CD4-positive, alpha-beta T cell (primary cell): ENCODE measurements around the gene TAX1BP1. TPM values are rescaled to one million over a fixed set of nuclear protein-coding genes. Genes with fewer than 3 reads are reported as not detected.

ENCODE experiments used
- ATAC-seq: fragments of 200-7000 bp; cut with Tn5 transposase; one replicate; pipeline ENCODE4 v1.10.0; 2022; ENCODE audit warnings: mild to moderate bottlenecking; ENCODE audit not compliant: poor library complexity
- CTCF ChIA-PET: fragments of 350-600 bp; sonication (Branson Sonifier 250); formaldehyde crosslinking; loops from one replicate; lab custom pipeline; 2021; ENCODE audit warnings: antibody characterized with exemption, inconsistent platforms; lab: Charles Lee
- POLR2A ChIA-PET: fragments of 350-600 bp; sonication (Branson Sonifier 250); formaldehyde crosslinking; loops from one replicate; lab custom pipeline; 2021; ENCODE audit warnings: antibody characterized with exemption, inconsistent platforms; lab: Charles Lee
- DNase-seq, 14 experiments: peaks; one replicate each; pipeline ENCODE4 v3.0.0-alpha.2; 2013 to 2020; ENCODE audit warnings: mixed read lengths in 2 of 14
- H3K27ac ChIP-seq, 2 donors: one replicate each; pipeline versions ENCODE4 v1.5.1 to v1.7.0; 2013; ENCODE audit warnings: low read length in 2 of 2, low read depth in 1 of 2, mild to moderate bottlenecking in 1 of 2
- H3K27me3 ChIP-seq, 2 experiments: 1 replicate in 1 of 2; 2 replicates in 1 of 2; pipeline versions ENCODE4 v1.6.1 to v1.7.0; 2013; ENCODE audit warnings: low read length in 2 of 2, control low read depth in 1 of 2, mild to moderate bottlenecking in 1 of 2, moderate library complexity in 1 of 2; ENCODE audit not compliant: insufficient read depth in 2 of 2, control insufficient read depth in 1 of 2
- H3K36me3 ChIP-seq: one replicate; pipeline ENCODE4 v1.6.1; 2013; ENCODE audit warnings: low read length, control low read depth; ENCODE audit not compliant: insufficient read depth
- H3K4me1 ChIP-seq: one replicate; pipeline ENCODE4 v1.6.1; 2013; ENCODE audit warnings: low read length, control low read depth; ENCODE audit not compliant: insufficient read depth
- H3K4me3 ChIP-seq: one replicate; pipeline ENCODE4 v1.5.1; 2013; ENCODE audit warnings: mild to moderate bottlenecking, low read length, moderate library complexity
- H3K9me3 ChIP-seq, 2 experiments: 1 replicate in 1 of 2; 2 replicates in 1 of 2; pipeline versions ENCODE4 v1.6.1 to v1.7.0; 2013; ENCODE audit warnings: low read length in 2 of 2, mild to moderate bottlenecking in 2 of 2, control low read depth in 1 of 2, moderate library complexity in 1 of 2; ENCODE audit not compliant: control insufficient read depth in 1 of 2, insufficient read depth in 1 of 2
- H3K27ac Mint-ChIP-seq: one replicate; pipeline ENCODE4 v1.8.0; 2020; ENCODE audit warnings: mixed read lengths
- H3K27me3 Mint-ChIP-seq: one replicate; pipeline ENCODE4 v1.8.0; 2021; ENCODE audit warnings: mixed read lengths
- H3K36me3 Mint-ChIP-seq: one replicate; pipeline ENCODE4 v1.8.0; 2021; ENCODE audit warnings: low read depth, mixed read lengths
- H3K4me1 Mint-ChIP-seq: one replicate; pipeline ENCODE4 v1.8.0; 2021; ENCODE audit warnings: low read depth, mixed read lengths
- H3K4me3 Mint-ChIP-seq: one replicate; pipeline ENCODE4 v1.8.0; 2020; ENCODE audit warnings: mild to moderate bottlenecking, mixed read lengths
- H3K9me3 Mint-ChIP-seq: one replicate; pipeline ENCODE4 v1.8.0; 2020; ENCODE audit warnings: mixed read lengths
- intact Hi-C, 2 experiments: fragments of 100-400 bp; cut with DNase I in 1 of 2; cut with micrococcal nuclease in 1 of 2; formaldehyde crosslinking; loops; one replicate each; pipeline versions ENCODE4 v1.15.1 to v1.9.0; 2023 to 2025; cut with DNase I, micrococcal nuclease
- total RNA-seq, 174 experiments: library from RNA in 2 of 174; stranded (reverse) in 2 of 174; gene quantifications; one replicate each; pipeline ENCODE4 v1.2.3 and lab custom pipeline; 2021 to 2026
- TF ChIP-seq, protein P1 (sequence below): fragments of 200-600 bp; IDR thresholded peaks from one replicate; pipeline ENCODE4 v1.8.0; 2022; ENCODE audit warnings: antibody characterized with exemption, mild to moderate bottlenecking

Gene TAX1BP1
- total RNA-seq, 2 experiments from 2014 or later: 115 TPM

GRCh38 chr7:27762062-27762461 is 22.1 kb downstream of the TAX1BP1 start:
- H3K27me3 Mint-ChIP-seq: no peaks in the 10 kb centered on the region
- no peaks in the 10 kb centered on the region for H3K9me3 Mint-ChIP-seq
- no peak overlapping the region for H3K27ac ChIP-seq
- ATAC-seq (no peak), DNase-seq (no peak)
- ChIA-PET POLR2A (no interaction called here), CTCF (no interaction called here)
- H3K36me3 ChIP-seq: peaks cover 49% of the 10 kb centered on the region
- peaks cover 3% of the 10 kb centered on the region for H3K4me1 ChIP-seq
- intact Hi-C loops: no loop called here
- no peak overlapping the region for H3K4me3 ChIP-seq
- no peaks in the 10 kb centered on the region for H3K27me3 ChIP-seq
- H3K4me1 Mint-ChIP-seq: peaks cover 51% of the 10 kb centered on the region
- H3K27ac Mint-ChIP-seq: no peak overlapping the region
- no peaks in the 10 kb centered on the region for H3K9me3 ChIP-seq
- TF ChIP-seq, protein P1, sequence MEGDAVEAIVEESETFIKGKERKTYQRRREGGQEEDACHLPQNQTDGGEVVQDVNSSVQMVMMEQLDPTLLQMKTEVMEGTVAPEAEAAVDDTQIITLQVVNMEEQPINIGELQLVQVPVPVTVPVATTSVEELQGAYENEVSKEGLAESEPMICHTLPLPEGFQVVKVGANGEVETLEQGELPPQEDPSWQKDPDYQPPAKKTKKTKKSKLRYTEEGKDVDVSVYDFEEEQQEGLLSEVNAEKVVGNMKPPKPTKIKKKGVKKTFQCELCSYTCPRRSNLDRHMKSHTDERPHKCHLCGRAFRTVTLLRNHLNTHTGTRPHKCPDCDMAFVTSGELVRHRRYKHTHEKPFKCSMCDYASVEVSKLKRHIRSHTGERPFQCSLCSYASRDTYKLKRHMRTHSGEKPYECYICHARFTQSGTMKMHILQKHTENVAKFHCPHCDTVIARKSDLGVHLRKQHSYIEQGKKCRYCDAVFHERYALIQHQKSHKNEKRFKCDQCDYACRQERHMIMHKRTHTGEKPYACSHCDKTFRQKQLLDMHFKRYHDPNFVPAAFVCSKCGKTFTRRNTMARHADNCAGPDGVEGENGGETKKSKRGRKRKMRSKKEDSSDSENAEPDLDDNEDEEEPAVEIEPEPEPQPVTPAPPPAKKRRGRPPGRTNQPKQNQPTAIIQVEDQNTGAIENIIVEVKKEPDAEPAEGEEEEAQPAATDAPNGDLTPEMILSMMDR: no peak
- H3K36me3 Mint-ChIP-seq: peaks cover 73% of the 10 kb centered on the region
- H3K4me3 Mint-ChIP-seq: no peak overlapping the region

GRCh38 chr7:27763983-27764508 is 24.1 kb downstream of the TAX1BP1 start:
- Mint-ChIP-seq H3K36me3 (peaks cover 74% of the 10 kb centered on the region), H3K4me1 (peaks cover 52% of the 10 kb centered on the region), H3K9me3 (no peaks in the 10 kb centered on the region), H3K4me3 (no peak overlapping the region), H3K27ac (no peak overlapping the region), H3K27me3 (no peaks in the 10 kb centered on the region)
- DNase-seq: no peak
- Histone ChIP-seq H3K4me3 (no peak overlapping the region), H3K36me3 (peaks cover 42% of the 10 kb centered on the region), H3K27ac (no peak overlapping the region), H3K27me3 (no peaks in the 10 kb centered on the region), H3K4me1 (peaks cover 3% of the 10 kb centered on the region), H3K9me3 (no peaks in the 10 kb centered on the region)
- POLR2A ChIA-PET: interaction anchor here (1.7 kb wide), 1 partner anchor 23 kb away, joined by 4 read pairs; no protein-coding TSS in a partner anchor
- CTCF ChIA-PET: interaction anchor here (0.7 kb wide), 1 partner anchor 8 kb away, joined by 3 read pairs; no protein-coding TSS in a partner anchor
- intact Hi-C loops: no loop called here
- ATAC-seq: no peak
- TF ChIP-seq, protein P1: no peak

DNA sequence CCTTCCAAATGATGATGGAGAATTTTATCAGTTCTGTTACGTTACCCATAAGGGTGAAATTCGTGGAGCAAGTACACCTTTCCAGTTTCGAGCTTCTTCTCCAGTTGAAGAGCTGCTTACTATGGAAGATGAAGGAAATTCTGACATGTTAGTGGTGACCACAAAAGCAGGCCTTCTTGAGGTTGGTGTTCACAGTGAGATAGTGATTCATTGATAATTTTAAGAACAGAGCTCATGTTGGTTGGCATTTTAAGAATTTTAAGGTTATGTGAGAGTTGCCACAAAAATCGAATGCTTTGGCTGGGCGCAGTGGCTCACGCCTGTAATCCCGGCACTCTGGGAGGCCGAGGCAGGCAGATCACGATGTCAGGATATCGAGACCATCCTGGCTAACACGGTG is 25.9 kb downstream of the TAX1BP1 start:
- no peaks in the 10 kb centered on the region for H3K9me3 ChIP-seq
- H3K36me3 ChIP-seq: peaks cover 52% of the 10 kb centered on the region
- peaks cover 60% of the 10 kb centered on the region for H3K4me1 Mint-ChIP-seq
- CTCF ChIA-PET: interaction anchor here (1.4 kb wide), 1 partner anchor 9 kb away, joined by 4 read pairs; no protein-coding TSS in a partner anchor
- H3K27ac Mint-ChIP-seq: no peak overlapping the region
- H3K4me3 Mint-ChIP-seq: no peak overlapping the region
- POLR2A ChIA-PET: interaction anchor here (0.6 kb wide), 1 partner anchor 8 kb away, joined by 3 read pairs; no protein-coding TSS in a partner anchor
- intact Hi-C loops: no loop called here
- TF ChIP-seq, protein P1: no peak
- no peaks in the 10 kb centered on the region for H3K27me3 ChIP-seq
- peaks cover 3% of the 10 kb centered on the region for H3K4me1 ChIP-seq
- no peaks in the 10 kb centered on the region for H3K27me3 Mint-ChIP-seq
- H3K4me3 ChIP-seq: no peak overlapping the region
- DNase-seq: no peak
- no peaks in the 10 kb centered on the region for H3K9me3 Mint-ChIP-seq
- peaks cover 85% of the 10 kb centered on the region for H3K36me3 Mint-ChIP-seq
- no peak overlapping the region for H3K27ac ChIP-seq
- ATAC-seq: no peak
